NCI-H226 (cell line): ENCODE measurements around the gene DND1.
"Not testable (repeated sequence)": the region's sequence is repeated elsewhere in the genome, so short reads cannot be mapped to it uniquely, and the experiment has no call there.

ENCODE experiments used
- DNase-seq: peaks from one replicate; pipeline ENCODE4 v3.0.0-alpha.2; 2015

The DND1 gene

DNA sequence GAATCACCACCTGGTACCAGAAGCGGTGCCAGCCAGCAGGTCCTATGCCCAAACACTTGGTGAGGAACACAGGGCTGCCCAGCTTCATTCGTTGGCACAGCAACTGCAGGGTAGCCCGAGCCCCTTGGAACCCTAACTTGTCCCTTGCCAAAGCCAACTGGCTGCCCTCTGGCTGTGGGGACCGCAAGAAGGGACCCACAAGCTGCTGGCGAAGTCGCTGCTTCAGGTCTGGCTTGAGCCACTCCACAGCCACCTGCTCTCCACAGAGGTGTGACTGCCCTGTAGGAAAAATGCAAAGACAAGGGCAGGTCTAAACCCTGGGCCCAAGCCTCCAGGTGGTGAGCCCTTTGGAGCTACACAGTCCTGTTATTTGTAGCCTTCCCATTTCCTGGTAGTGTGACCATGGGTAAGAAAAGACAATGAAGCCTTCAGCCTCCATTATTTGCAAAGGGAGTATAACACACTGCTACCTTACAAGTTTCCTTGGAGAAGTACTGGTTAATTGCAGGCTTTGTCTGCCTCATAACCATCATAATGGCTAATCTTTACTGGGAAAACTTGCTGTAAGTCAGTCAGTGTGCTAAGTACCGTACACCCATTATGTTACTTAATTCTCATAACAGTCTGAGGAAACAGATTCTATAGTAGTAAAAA lies 1.8 kb downstream of the DND1 start:
- DNase-seq, result no peak

DNA sequence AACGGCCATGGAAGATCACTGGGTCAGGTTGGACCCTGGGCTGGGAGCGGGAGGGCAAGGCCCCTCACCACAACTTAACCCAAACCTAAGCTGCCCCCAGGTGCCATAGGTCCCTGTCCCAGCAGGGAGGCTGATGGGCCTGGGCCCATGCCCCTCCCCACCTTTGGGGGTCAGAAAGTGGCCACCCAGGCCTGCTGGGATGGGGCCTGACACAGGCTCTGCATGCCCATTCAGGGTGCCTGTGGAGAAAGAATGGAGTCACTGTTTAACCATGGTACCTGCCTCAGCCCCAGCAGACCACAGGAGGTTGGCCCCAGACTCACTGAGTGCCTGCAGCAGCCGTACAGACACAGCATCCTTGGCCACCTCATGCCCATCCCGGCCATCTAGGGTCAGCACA lies 2.3 kb downstream of the DND1 start:
- DNase-seq, result not testable (repeated sequence)

GRCh38 chr5:140664359-140665119 lies 8.8 kb downstream of the DND1 start, which contains the start of gene WDR55:
Gene WDR55 (plus strand): TSS chr5:140664904. CDS start chr5:140664913, 9 bp downstream.
- peak; percentile 95 for DNase-seq

GRCh38 chr5:140664030-140664358 lies 9.4 kb downstream of the DND1 start:
- no peak for DNase-seq

DNA sequence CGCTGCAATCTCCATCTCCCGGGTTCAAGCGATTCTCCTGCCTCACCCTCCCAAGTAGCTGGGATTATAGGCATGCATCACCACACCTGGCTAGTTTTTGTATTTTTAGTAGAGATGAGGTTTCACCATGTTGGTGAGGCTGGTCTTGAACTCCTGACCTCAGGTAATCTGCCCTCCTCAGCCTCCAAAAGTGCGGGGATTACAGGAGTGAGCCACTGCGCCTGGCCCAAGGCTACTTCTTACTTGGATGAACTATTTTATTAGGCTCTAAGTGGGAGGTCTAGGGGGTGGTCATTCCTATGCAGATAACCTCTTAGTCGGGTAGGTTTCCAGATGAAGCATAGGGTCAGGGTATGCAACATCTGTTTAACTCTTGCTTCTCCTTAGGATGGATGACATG lies 13.0 kb downstream of the DND1 start:
- not testable (repeated sequence) for DNase-seq

- no peak for DNase-seq
Observed at GRCh38 chr5:140658870-140659269, 14.5 kb downstream of the DND1 start.

GRCh38 chr5:140647042-140647419 lies 26.3 kb downstream of the DND1 start:
- no peak for DNase-seq

DNA sequence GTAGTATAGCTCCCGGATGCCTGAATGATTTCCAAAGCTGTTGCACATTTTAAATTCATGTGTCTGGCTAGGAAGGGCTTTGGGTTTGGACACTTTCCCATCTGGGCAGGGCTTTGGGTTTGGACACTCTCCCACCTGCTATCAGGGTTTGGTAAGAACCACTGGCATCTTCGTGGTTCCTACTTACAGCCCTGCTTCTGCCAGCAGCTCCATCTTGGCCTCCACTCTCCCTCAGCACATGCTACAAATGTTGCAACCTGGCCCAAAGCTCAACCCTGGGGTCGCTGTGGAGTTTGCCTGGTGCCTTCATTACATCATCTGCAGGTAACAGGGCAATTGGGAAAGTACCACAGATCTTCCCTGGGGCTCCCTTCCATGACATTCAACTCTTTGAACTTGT lies 30.7 kb downstream of the DND1 start:
- DNase-seq, result peak; percentile 64

GRCh38 chr5:140641716-140642115 lies 31.7 kb downstream of the DND1 start:
- no peak for DNase-seq

DNA sequence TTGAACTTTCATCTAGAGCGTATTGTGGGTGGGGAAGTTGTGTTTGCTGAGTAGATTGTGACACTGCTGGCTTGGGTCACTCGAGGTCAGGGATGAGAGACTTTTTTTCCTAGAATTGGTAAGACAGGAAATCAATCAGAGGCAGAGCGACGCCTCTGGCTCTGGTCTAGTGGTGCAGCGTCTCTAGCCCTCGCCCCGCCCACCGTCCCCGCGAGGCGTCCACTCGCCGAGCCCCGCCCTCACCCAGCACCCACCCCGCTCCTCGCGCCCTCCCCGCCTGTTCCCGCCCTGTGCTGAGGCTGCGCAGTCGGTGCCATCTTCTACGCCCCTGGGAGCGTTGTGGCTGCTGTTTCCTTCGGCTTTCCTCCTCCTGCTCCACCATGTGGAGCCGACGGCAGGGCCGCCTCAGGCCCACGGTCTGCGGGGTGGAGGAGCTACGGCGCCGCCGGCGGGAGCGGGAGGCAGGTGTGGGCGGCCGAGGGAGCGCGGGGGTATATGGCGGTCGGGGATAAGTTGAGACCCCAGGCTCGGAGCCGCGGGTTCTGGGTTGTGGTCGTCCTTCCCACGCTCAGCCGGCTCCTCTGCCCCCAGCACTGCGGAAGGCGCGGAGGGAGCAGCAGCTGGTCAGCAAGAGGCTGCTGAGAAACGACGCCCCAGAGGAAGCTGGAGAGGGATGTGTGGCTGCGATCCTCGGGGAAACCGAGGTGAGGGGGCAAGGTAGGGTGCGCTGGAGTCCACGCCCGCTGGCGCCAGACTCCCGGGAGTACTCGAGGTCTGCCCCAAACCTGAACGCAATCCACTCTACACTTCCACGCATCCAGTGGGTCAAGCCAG lies 34.0 kb downstream of the DND1 start, which contains the start of gene TMCO6:
TMCO6 (plus strand) TSS at position 304 of the 834 bp plus-strand sequence; CDS start at position 381, 77 bp downstream.
- DNase-seq, result peak; percentile 83

GRCh38 chr5:140638898-140639147 lies 34.6 kb downstream of the DND1 start:
- not testable (repeated sequence) for DNase-seq

- DNase-seq, result no peak
Observed at GRCh38 chr5:140637371-140638100, 35.8 kb downstream of the DND1 start.

DNA sequence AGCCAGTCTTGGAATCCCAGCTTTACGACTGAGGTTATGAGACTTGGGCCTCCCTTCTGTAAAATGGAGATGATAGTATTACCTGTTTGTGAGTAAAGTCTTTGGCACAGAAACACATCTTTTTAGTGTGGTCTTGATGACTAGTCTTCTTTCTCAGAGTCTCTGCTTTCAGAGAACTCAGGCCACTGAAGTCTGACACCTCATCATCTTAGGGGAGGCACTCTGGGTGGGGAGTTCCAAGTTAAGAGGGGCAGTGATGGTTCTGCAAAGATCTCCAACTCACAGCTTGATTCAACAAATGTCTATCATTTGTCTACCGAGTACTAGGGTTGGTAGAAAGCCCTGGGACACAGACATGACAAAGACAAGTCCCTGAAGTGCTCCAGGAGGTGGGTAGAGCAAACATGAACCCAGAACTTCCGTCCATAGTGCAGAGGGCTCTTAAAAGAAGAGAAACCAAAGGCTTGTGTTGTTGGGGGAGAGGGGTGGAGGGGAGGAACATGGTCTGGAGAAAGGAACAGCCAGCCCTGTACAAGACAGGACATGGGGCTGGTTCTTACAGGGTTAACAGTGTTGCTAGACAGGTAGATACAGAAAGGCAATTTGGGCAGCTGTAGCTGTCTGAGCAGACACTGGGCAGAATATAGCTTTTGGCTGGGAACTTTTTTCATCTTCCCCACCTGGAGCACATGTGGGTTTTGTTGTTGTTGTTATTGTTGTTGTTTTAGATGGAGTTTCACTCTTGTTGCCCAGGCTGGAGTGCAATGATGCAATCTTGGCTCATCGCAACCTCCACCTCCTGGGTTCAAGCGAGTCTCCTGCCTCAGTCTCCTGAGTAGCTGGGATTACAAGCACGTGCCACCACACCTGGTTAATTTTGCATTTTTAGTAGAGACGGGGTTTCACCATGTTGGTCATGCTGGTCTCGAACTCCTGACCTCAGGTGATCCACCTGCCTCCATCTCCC lies 37.8 kb downstream of the DND1 start:
- no peak for DNase-seq

GRCh38 chr5:140634103-140634502 lies 39.3 kb downstream of the DND1 start:
- no peak for DNase-seq

DNA sequence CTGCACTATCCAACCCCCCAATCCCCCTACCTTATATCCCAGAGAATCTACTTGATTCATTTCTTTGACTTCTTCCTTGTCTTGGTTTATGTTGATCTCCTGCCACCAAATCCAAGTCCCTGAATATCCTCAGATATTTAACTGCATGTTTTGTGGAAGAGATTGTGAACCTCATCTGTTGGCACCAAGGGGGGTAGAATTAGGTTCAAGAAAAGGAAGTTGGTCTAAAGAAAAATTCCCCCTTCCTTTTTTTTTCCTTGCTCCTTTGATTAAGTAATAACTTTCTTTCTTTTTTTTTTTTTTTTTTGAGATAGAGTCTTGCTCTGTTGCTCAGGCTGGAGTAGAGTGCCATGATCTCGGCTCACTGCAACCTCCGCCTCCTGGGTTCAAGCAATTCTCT lies 39.9 kb downstream of the DND1 start:
- no peak for DNase-seq

GRCh38 chr5:140633021-140633471 lies 40.3 kb downstream of the DND1 start, which contains the start of gene CD14:
Gene CD14 (minus strand): TSS chr5:140633175. CDS start chr5:140633071, 104 bp downstream.
- DNase-seq, result peak; percentile 71

GRCh38 chr5:140632366-140633020 lies 40.9 kb downstream of the DND1 start:
- DNase-seq, result no peak

DNA sequence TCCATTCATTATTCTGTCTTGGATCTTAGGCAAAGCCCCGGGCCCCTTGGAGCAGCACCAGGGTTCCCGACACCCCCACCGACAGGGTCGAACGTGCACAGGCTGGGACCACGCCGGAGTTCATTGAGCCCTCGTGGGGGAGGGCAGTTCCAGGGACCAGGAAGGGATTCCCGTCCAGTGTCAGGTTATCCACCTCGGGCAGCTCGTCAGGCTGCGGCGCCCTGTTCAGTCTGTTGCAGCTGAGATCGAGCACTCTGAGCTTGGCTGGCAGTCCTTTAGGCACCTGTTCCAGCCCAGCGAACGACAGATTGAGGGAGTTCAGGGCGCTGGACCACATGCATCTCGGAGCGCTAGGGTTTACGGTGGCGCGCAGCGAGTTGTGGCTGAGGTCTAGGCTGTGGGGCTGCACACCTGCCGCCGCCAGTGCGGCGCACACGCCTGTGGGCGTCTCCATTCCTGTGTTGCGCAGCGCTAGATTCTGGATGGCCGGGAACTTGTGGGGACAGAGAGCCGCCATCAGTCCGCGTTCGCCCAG lies 41.5 kb downstream of the DND1 start:
- no peak for DNase-seq

DNA sequence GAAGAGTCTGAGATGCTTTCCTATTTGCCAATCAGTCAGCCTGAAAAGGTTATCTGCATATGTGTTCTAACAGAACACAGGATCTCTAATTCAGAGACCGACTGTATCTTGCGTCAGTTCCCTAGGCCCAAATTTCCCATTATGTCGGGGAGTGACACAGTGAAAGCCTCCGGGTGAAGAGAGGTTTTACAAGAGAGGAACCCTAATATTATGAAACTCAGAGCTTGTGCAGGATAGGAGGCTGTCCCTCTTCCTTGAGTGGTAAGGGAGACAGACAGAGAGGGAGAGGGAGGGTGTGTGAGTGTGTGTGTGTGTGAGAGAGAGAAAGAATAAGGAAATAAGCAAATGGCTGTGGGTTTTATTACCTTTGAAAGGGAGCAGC lies 42.3 kb downstream of the DND1 start:
- DNase-seq, result no peak

- DNase-seq, result peak; percentile 88
Observed at GRCh38 chr5:140630292-140631035, 42.9 kb downstream of the DND1 start.
